Measurements from ENCODE around the gene VPS26A. TPM values are rescaled to one million over a fixed set of nuclear protein-coding genes. Genes with fewer than 3 reads are reported as not detected.
A peak's percentile ranks its signal among the peaks of the same experiment; 100 is the strongest.
"Not testable (repeated sequence)": the region's sequence is repeated elsewhere in the genome, so short reads cannot be mapped to it uniquely, and the experiment has no call there.

Gene VPS26A
- total RNA-seq, 1 experiment from 2014 or later = 90.0 TPM

DNA sequence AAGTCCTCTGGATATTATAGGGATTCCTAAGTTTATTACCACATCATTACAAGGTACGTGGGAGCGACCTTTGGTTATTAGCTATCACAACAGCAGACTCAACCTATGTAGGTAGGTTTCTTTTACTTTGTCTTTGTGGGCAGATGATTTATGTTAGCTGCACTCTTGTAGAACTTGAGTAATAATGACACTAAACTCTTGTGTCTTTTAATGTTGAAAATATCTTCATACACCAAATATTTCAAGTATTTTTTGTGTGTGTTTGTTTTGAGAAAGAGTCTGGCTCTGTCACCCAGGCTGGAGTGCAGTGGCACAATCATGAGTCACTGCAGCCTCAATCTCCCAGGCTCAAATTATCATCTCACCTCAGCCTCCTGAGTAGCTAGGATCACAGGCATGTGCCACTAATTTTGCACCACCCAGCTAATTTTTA, 36.8 kb downstream of the VPS26A start:
- Histone ChIP-seq H2AFZ (no peak overlapping the region), H3K9me2 (ENCODE audit: insufficient read depth) (no peaks in the 10 kb centered on the region; the same call in 1 of the 2 replicates), H3K4me2 (no peak overlapping the region), H3K4me3 (no peak overlapping the region), H3K27ac (peak overlapping the region; percentile 25; the same call in 1 of the 2 replicates), H3K27me3 (ENCODE audit: insufficient read depth, low read depth) (no peaks in the 10 kb centered on the region), H3K79me2 (ENCODE audit: low read depth) (peaks cover 8% of the 10 kb centered on the region), H3K36me3 (ENCODE audit: low read depth) (peaks cover 33% of the 10 kb centered on the region), H4K20me1 (ENCODE audit: insufficient read depth) (peaks cover 10% of the 10 kb centered on the region), H3K9me3 (ENCODE audit: insufficient read depth, low read depth) (no peaks in the 10 kb centered on the region), H3F3A (ENCODE audit: insufficient read depth, low read depth) (peaks cover 35% of the 10 kb centered on the region), H3K4me1 (replicated peaks; ENCODE audit: insufficient read depth) (0 out of 2 replicates have a peak, but pooled peaks cover 5% of the 10 kb centered on the region)
- intact Hi-C loops (cut with micrococcal nuclease; ENCODE audit: unreplicated experiment) = no loop called here
- CTCF ChIA-PET = interaction anchor here (0.6 kb wide), 1 partner anchor 117 kb away, joined by 4 read pairs; no protein-coding TSS in a partner anchor
- POLR2A ChIA-PET (ENCODE audit: unreplicated experiment) = no interaction called here
- TF ChIP-seq EZH2 (IDR thresholded peaks at IDR 0.05; ENCODE audit: low read depth) = no peak
- TF ChIP-seq, protein P1, sequence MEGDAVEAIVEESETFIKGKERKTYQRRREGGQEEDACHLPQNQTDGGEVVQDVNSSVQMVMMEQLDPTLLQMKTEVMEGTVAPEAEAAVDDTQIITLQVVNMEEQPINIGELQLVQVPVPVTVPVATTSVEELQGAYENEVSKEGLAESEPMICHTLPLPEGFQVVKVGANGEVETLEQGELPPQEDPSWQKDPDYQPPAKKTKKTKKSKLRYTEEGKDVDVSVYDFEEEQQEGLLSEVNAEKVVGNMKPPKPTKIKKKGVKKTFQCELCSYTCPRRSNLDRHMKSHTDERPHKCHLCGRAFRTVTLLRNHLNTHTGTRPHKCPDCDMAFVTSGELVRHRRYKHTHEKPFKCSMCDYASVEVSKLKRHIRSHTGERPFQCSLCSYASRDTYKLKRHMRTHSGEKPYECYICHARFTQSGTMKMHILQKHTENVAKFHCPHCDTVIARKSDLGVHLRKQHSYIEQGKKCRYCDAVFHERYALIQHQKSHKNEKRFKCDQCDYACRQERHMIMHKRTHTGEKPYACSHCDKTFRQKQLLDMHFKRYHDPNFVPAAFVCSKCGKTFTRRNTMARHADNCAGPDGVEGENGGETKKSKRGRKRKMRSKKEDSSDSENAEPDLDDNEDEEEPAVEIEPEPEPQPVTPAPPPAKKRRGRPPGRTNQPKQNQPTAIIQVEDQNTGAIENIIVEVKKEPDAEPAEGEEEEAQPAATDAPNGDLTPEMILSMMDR (conservative IDR thresholded peaks at IDR 0.05) = no peak
- no TSS peak for BruUV-seq (replicated peaks)
- peak in 1 of 2 experiments; percentile 80 for DNase-seq

DNA sequence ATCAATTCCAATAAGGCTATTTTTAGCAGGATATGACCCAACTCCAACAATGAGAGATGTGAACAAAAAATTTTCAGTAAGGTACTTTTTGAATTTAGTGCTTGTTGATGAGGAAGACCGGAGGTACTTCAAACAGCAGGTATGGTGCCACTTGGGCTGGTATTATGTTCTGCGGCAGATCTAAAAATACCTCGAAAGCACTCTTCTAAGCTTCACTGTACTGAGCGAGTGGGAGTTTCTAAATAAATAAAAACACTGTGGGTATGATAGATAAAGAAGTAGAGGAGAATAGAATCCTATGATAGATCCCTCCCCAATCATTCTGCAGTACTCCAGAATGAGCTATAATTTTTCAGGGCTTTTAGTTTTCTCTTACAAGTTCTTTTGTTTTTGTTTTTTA, 44.5 kb downstream of the VPS26A start:
- no peak overlapping the region for H3K4me2 ChIP-seq
- H3K27ac ChIP-seq = no peak overlapping the region
- DNase-seq = no peak
- H3K36me3 ChIP-seq (ENCODE audit: low read depth) = peaks cover 33% of the 10 kb centered on the region; the same call in 1 of the 2 replicates
- no peak overlapping the region for H2AFZ ChIP-seq
- H3K9me2 ChIP-seq (ENCODE audit: insufficient read depth) = no peaks in the 10 kb centered on the region
- no peaks in the 10 kb centered on the region for H3K27me3 ChIP-seq (ENCODE audit: insufficient read depth, low read depth)
- TF ChIP-seq, protein P1 (conservative IDR thresholded peaks at IDR 0.05) = no peak
- no peak for TF ChIP-seq EZH2 (IDR thresholded peaks at IDR 0.05; ENCODE audit: low read depth)
- BruUV-seq (replicated peaks) = no TSS peak
- H3K79me2 ChIP-seq (ENCODE audit: low read depth) = no peaks in the 10 kb centered on the region
- H3K4me3 ChIP-seq = no peak overlapping the region
- H3F3A ChIP-seq (ENCODE audit: insufficient read depth, low read depth) = peaks cover 31% of the 10 kb centered on the region; the same call in 1 of the 2 replicates
- ChIA-PET CTCF (no interaction called here), POLR2A (ENCODE audit: unreplicated experiment) (no interaction called here)
- H4K20me1 ChIP-seq (ENCODE audit: insufficient read depth) = peaks cover 5% of the 10 kb centered on the region; the same call in 1 of the 2 replicates
- no peaks in the 10 kb centered on the region for H3K4me1 ChIP-seq (replicated peaks; ENCODE audit: insufficient read depth)
- no peaks in the 10 kb centered on the region for H3K9me3 ChIP-seq (ENCODE audit: insufficient read depth, low read depth)
- intact Hi-C loops (cut with micrococcal nuclease; ENCODE audit: unreplicated experiment) = no loop called here

DNA sequence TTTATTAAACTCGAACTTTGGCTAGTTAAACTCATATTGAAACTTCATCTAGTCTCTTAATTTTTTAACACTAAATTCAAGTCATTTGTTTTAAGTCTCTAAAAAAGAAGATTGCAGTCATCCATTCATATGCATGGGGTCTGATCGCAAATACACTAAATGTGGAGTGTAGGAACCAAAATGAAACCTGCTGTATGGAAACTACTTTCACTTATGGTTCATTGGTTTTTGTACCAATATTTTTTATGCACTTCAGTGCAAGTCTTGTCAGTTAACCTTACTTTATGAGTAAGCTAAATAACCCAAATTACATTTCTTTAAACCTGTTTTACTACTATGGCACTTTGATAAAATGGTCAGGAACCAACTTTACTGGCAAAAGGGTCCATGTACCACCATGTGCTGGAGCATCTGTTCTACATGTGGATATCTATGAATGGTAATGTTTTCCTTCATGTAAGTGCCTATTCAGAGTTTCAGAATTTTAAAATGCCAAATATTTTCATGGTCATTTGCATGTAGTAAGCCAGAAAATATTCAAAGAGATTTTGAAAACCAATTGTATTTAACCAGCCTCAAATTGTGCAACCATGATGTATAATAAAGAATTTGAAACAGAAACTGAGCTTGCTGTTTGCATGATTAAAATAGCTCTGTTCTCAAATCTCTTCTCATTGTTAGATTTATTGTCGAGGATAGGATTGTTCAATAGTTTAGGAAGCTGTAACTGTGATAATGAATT, 48.4 kb downstream of the VPS26A start:
- DNase-seq = no peak
- Histone ChIP-seq H3K79me2 (ENCODE audit: low read depth) (no peaks in the 10 kb centered on the region), H3K9me3 (ENCODE audit: insufficient read depth, low read depth) (no peaks in the 10 kb centered on the region), H3K4me2 (no peak overlapping the region), H3K9me2 (ENCODE audit: insufficient read depth) (no peaks in the 10 kb centered on the region), H3K27ac (no peak overlapping the region), H3K36me3 (ENCODE audit: low read depth) (0 out of 2 replicates have a peak, but pooled peaks cover 26% of the 10 kb centered on the region), H3K4me1 (replicated peaks; ENCODE audit: insufficient read depth) (no peaks in the 10 kb centered on the region), H2AFZ (no peak overlapping the region), H3K4me3 (no peak overlapping the region), H3F3A (ENCODE audit: insufficient read depth, low read depth) (peaks cover 31% of the 10 kb centered on the region; the same call in 1 of the 2 replicates), H4K20me1 (ENCODE audit: insufficient read depth) (peaks cover 5% of the 10 kb centered on the region; the same call in 1 of the 2 replicates), H3K27me3 (ENCODE audit: insufficient read depth, low read depth) (no peaks in the 10 kb centered on the region)
- intact Hi-C loops (cut with micrococcal nuclease; ENCODE audit: unreplicated experiment) = no loop called here
- CTCF ChIA-PET = no interaction called here
- POLR2A ChIA-PET (ENCODE audit: unreplicated experiment) = no interaction called here
- no peak for TF ChIP-seq EZH2 (IDR thresholded peaks at IDR 0.05; ENCODE audit: low read depth)
- TF ChIP-seq, protein P1 (conservative IDR thresholded peaks at IDR 0.05) = no peak
- BruUV-seq (replicated peaks) = no TSS peak

DNA sequence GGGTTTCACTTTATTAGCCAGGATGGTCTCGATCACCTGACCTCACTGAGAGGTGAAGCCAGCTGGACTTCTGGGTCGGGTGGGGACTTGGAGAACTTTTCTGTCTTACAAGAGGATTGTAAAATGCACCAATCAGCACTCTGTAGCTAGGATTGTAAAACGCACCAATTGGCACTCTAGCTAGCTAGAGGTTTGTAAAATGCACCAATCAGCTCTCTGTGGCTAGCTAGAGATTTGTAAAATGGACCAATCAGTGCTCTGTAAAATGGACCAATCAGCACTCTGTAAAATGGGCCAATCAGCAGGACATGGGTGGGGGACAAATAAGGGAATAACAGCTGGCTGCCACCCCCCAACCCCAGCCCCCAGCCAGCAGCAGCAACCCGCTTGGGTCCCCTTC, 51.3 kb downstream of the VPS26A start:
- H3K9me3 ChIP-seq (ENCODE audit: insufficient read depth, low read depth); DNase-seq; H3K4me1 ChIP-seq (replicated peaks; ENCODE audit: insufficient read depth); H3K9me2 ChIP-seq (ENCODE audit: insufficient read depth); BruUV-seq (replicated peaks); H3K4me2 ChIP-seq; H3K27me3 ChIP-seq (ENCODE audit: insufficient read depth, low read depth); POLR2A ChIA-PET (ENCODE audit: unreplicated experiment); H2AFZ ChIP-seq; CTCF ChIA-PET; H3K27ac ChIP-seq; H4K20me1 ChIP-seq (ENCODE audit: insufficient read depth); H3K4me3 ChIP-seq; intact Hi-C loops (cut with micrococcal nuclease; ENCODE audit: unreplicated experiment); H3K79me2 ChIP-seq (ENCODE audit: low read depth): not testable (repeated sequence)
- H3K36me3 ChIP-seq (ENCODE audit: low read depth) = 0 out of 2 replicates have a peak, but pooled peaks cover 12% of the 10 kb centered on the region
- H3F3A ChIP-seq (ENCODE audit: insufficient read depth, low read depth) = peaks cover 31% of the 10 kb centered on the region; the same call in 1 of the 2 replicates
